ENCODE results near the gene PDIA6.
"Not testable (repeated sequence)": the region's sequence is repeated elsewhere in the genome, so short reads cannot be mapped to it uniquely, and the experiment has no call there.

Gene PDIA6

DNA sequence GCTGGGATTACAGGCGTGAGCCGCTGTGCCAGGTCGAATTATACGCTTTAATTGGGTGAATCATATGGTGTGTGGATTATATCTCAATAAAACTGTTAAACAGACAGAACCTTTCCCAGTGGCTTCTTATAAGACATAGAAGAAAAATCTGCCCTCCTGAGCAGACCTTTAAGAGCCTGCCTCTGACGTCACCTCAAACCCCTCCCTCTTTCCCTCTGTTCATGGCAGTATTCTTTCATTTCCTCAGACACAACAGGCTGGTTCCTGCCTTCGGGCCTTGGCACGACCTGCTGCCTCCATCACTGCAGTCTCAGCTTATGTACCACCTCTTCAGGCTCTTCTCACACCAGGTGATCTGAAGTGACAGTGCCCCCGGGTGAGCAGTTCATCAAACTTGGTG lies 14.0 kb upstream of the PDIA6 start:
- Mint-ChIP-seq H3K27ac (peak overlapping the region; percentile 30), H3K36me3 (ENCODE audit: low read depth) (no peaks in the 10 kb centered on the region), H3K9me3 (no peaks in the 10 kb centered on the region), H3K4me3 (no peak overlapping the region), H3K4me1 (ENCODE audit: low read depth) (peaks cover 22% of the 10 kb centered on the region), H3K27me3 (peaks cover 64% of the 10 kb centered on the region)
- intact Hi-C loops (cut with micrococcal nuclease), result no loop called here

DNA sequence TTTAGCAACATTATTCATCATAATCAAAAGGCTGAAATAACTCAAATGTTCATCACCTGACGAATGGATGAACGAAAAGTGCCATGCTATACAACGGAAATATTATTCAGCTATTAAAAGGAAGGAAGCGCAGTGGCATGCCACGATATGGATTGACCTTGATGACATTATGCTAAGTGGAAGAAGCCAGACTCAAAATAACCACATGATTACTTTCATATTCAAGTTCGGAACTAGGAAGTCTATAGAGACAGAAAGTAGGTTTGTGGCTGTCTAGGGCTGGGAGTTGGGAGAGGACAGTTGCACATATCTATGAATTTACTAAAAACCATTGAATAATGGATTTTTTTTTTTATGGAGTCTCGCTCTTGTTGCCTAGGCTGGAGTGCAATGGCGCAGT lies 13.4 kb upstream of the PDIA6 start:
- Mint-ChIP-seq H3K4me3 (no peak overlapping the region), H3K9me3 (no peaks in the 10 kb centered on the region), H3K4me1 (ENCODE audit: low read depth) (peaks cover 28% of the 10 kb centered on the region), H3K27ac (peak overlapping the region; percentile 30), H3K27me3 (peaks cover 58% of the 10 kb centered on the region), H3K36me3 (ENCODE audit: low read depth) (no peaks in the 10 kb centered on the region)
- intact Hi-C loops (cut with micrococcal nuclease), result no loop called here

DNA sequence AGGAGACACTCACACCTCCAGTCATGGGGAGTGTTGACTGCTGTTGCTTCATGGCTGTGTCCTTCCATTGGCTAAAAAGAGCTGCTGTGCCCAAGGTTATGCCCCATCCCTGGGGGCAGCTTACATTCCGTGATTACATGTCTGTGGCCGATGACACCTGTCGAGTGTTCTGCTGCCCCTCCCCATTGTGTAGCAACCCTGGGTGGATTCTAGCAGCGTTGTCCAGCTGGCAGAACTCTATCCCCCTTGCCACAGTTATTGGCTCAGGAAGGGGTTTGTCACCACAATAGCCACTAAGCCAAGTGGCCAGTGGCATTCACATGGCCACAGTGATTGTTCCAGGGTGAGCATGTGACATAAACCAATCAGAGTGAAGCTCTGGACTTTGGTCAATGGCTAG lies 11.6 kb upstream of the PDIA6 start:
- H3K9me3 Mint-ChIP-seq, result peaks cover 7% of the 10 kb centered on the region
- H3K27me3 Mint-ChIP-seq, result peaks cover 49% of the 10 kb centered on the region
- H3K27ac Mint-ChIP-seq, result peak overlapping the region; percentile 56
- intact Hi-C loops (cut with micrococcal nuclease), result no loop called here
- H3K36me3 Mint-ChIP-seq (ENCODE audit: low read depth), result peaks cover 11% of the 10 kb centered on the region
- H3K4me1 Mint-ChIP-seq (ENCODE audit: low read depth), result peaks cover 47% of the 10 kb centered on the region
- no peak overlapping the region for H3K4me3 Mint-ChIP-seq

DNA sequence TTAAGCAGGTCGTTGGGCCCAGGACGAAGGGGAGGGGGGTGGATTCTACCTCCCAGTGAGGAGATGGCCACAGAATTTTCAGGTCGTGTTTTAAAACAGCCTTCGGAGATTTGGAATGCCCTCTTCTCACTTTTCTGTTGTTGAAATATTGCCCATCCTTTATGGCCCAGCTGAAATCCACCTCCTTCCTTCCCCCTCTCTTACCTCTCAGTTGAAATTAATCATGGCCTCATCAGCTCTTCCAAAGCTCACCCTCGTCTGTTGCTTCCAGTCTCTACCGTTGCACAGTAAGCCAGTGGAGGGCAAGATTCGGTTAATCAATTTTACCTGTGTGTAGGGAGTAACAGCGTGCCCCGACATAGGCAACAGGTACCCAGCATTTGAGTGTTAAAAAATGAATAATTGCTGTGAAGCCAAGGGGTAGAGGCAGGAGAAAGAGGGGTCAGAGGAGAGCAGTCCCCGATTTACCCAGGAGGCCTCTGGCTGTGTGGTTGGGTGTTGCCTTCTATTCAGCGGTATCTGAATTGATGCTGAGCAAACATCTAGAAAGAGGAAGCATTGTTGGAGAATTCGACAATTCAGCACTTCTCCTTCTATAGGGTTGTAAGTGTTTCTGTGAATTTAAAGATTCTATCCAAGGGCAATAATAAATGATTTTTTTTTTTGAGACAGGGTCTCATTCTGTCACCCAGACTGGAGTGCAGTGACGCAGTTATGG lies 8.6 kb upstream of the PDIA6 start:
- peak overlapping the region; percentile 90 for H3K27ac Mint-ChIP-seq
- H3K4me3 Mint-ChIP-seq, result peak overlapping the region; percentile 46
- intact Hi-C loops (cut with micrococcal nuclease), result no loop called here
- H3K4me1 Mint-ChIP-seq (ENCODE audit: low read depth), result peaks cover 48% of the 10 kb centered on the region
- peaks cover 7% of the 10 kb centered on the region for H3K9me3 Mint-ChIP-seq
- peaks cover 17% of the 10 kb centered on the region for H3K36me3 Mint-ChIP-seq (ENCODE audit: low read depth)
- peaks cover 48% of the 10 kb centered on the region for H3K27me3 Mint-ChIP-seq

DNA sequence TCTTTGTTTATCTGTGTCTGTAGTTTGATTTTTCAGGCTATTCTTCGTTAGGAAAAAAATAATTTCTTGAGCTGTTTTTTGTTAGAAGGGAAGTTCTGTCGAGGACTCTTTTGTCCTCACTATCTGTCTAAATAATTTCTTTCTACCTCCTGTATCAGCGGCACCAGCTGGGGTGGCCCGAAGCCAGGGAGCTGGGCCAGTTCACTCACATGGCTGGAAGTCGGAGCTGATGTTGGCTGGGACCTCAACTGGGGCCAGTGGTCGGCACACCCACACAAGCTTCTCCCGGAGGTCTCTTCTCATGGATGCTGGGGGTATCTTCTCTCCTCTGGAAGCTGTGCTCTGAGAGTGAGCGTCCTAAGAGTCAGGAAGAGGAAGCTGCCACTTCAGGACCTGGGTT lies 8.0 kb upstream of the PDIA6 start:
- intact Hi-C loops (cut with micrococcal nuclease), result no loop called here
- Mint-ChIP-seq H3K27me3 (peaks cover 43% of the 10 kb centered on the region), H3K9me3 (peaks cover 7% of the 10 kb centered on the region), H3K4me3 (peak overlapping the region; percentile 46), H3K27ac (peak overlapping the region; percentile 90), H3K4me1 (ENCODE audit: low read depth) (peaks cover 43% of the 10 kb centered on the region), H3K36me3 (ENCODE audit: low read depth) (peaks cover 17% of the 10 kb centered on the region)

DNA sequence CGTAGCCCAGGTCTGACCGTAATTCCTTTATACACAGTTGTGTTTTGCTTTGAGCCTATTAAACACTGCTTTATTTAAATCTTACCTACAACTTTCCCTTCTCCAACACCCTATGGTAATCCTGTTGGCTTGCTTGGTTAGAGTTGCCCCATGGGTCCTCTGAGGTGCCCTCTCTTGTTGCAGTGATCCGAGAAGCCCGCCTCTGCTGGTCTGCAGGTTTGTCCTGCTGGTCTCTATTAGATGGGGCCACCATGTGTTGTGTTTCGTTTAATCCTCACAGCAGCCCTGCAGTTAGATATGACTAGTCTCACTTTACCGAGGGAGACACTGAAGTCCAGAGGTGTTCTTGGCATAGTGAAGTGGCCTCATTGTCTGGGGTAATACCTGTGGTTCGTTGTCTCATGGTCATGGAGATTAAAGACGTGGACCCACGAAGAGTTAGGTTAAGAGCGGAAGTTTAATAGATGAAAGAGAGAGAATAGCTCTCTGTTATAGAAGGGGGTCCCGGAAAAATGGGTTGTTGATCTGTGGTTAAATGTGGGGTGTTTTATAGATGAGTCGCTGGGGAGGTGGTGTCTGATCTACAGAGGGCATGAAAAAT lies 7.2 kb upstream of the PDIA6 start:
- intact Hi-C loops (cut with micrococcal nuclease), result loop anchor here (10.0 kb wide), 3 partner anchors 75 to 695 kb away; partner anchors contain the start of genes ROCK2 and RRM2
- Mint-ChIP-seq H3K4me3 (peak overlapping the region; percentile 11), H3K9me3 (peaks cover 7% of the 10 kb centered on the region), H3K27me3 (peaks cover 36% of the 10 kb centered on the region), H3K36me3 (ENCODE audit: low read depth) (peaks cover 17% of the 10 kb centered on the region), H3K27ac (peak overlapping the region; percentile 90), H3K4me1 (ENCODE audit: low read depth) (peaks cover 44% of the 10 kb centered on the region)

DNA sequence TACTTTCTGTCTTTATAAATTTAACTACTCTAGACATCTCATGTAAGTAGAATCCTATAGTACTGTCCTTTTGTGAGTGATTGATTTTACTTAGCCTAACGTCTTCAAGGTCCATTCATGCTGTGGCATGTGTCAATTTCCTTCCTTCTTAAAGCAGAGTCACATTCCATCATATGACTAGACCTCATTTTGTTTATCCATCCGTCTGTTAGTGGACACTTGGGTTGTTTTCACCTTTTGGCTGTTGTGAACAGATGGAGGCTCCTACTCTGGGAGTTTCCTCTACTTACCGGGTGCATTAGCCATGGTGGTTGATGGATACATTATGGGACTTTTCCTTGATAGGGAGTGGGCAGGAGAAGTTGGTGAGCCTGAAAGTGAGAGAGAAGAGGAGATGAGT lies 6.4 kb upstream of the PDIA6 start:
- peaks cover 17% of the 10 kb centered on the region for H3K36me3 Mint-ChIP-seq (ENCODE audit: low read depth)
- peak overlapping the region; percentile 90 for H3K27ac Mint-ChIP-seq
- H3K9me3 Mint-ChIP-seq, result peaks cover 7% of the 10 kb centered on the region
- no peak overlapping the region for H3K4me3 Mint-ChIP-seq
- peaks cover 31% of the 10 kb centered on the region for H3K27me3 Mint-ChIP-seq
- intact Hi-C loops (cut with micrococcal nuclease), result loop anchor here (10.0 kb wide), 3 partner anchors 74 to 694 kb away; partner anchors contain the start of genes ROCK2 and RRM2
- peaks cover 52% of the 10 kb centered on the region for H3K4me1 Mint-ChIP-seq (ENCODE audit: low read depth)

DNA sequence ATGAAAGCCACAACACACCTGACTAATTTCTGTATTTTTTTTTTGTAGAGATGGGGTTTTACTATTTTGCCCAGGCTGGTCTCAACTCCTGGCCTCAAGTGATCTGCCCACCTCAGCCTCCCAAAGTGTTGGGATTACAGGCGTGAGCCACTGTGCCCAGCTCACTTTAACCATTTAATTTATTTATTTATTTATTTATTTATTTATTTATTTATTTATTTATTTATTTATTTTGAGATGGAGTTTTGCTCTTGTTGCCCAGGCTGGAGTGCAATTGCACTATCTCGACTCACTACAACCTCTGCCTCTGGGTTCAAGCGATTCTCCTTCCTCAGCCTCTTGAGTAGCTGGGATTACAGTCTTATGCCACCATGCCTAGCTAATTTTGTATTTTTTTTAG lies 5.7 kb upstream of the PDIA6 start:
- Mint-ChIP-seq H3K36me3 (ENCODE audit: low read depth) (peaks cover 17% of the 10 kb centered on the region), H3K27me3 (peaks cover 25% of the 10 kb centered on the region), H3K27ac (peak overlapping the region; percentile 90), H3K4me1 (ENCODE audit: low read depth) (peaks cover 54% of the 10 kb centered on the region)
- not testable (repeated sequence) for H3K9me3 Mint-ChIP-seq, H3K4me3 Mint-ChIP-seq
- intact Hi-C loops (cut with micrococcal nuclease), result loop anchor here (10.0 kb wide), 3 partner anchors 74 to 694 kb away; partner anchors contain the start of genes ROCK2 and RRM2

DNA sequence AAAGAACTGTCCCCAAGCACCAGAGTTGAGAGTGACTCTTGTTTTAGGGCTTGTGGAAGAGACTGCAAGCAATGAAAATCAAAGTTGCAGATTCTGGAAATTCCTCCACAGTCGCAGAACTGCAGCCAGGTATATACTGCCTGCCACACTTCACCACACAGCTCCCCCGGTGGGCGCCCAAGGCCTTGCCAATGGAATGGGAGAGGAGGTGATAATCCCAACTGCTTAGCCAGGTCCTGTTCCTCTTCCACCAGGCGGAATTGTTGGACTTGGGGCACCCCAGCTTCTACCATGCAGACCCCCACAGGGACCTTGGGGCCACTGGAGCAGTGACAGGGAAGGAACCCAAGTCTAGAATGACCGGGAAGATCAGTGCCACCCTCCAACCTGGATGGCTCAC lies 4.8 kb upstream of the PDIA6 start:
- Mint-ChIP-seq H3K27ac (peak overlapping the region; percentile 10), H3K4me3 (no peak overlapping the region), H3K36me3 (ENCODE audit: low read depth) (peaks cover 17% of the 10 kb centered on the region), H3K27me3 (peaks cover 23% of the 10 kb centered on the region), H3K9me3 (peaks cover 7% of the 10 kb centered on the region), H3K4me1 (ENCODE audit: low read depth) (peaks cover 58% of the 10 kb centered on the region)
- intact Hi-C loops (cut with micrococcal nuclease), result loop anchor here (10.0 kb wide), 3 partner anchors 73 to 693 kb away; partner anchors contain the start of genes ROCK2 and RRM2

DNA sequence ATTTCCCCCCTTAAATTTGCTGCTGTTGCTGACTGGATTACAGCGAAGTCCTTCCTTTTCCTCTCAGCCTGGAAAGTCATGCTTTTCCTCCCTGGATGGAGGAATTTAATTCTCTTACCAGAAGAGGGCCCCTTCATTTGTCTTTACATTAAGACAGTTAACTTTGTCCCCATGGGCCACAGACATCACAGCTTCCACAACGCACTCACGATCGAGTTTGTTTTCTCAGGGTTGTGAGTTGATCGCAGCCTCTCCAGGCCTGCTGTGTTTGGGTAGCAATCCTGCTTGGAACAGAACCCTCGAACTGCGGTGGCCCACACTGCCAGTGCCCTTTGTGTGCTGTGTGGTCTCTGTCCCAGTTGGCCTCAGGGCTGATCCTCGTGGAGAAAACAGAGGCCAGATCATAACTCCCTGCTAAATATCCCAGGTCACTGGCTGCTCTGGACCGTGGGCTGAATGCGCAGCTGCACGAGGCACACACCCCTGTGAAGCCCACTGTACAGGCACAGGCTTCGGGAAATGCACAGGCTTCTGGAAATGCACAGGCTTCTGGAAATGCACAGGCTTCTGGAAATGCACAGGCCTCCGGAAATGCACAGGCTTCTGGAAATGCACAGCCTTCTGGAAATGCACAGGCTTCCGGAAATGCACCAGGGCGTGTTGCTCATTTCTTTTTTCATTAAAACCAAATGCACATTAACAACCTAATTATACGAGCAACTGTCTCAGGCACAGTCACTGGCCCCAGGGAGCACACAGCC lies 2.2 kb upstream of the PDIA6 start:
- Mint-ChIP-seq H3K9me3 (peaks cover 1% of the 10 kb centered on the region), H3K27me3 (peaks cover 16% of the 10 kb centered on the region), H3K36me3 (ENCODE audit: low read depth) (peaks cover 25% of the 10 kb centered on the region), H3K27ac (peak overlapping the region; percentile 52), H3K4me1 (ENCODE audit: low read depth) (peaks cover 56% of the 10 kb centered on the region), H3K4me3 (no peak overlapping the region)
- intact Hi-C loops (cut with micrococcal nuclease), result loop anchor here (10.0 kb wide), 3 partner anchors 70 to 690 kb away; partner anchors contain the start of genes ROCK2 and RRM2

DNA sequence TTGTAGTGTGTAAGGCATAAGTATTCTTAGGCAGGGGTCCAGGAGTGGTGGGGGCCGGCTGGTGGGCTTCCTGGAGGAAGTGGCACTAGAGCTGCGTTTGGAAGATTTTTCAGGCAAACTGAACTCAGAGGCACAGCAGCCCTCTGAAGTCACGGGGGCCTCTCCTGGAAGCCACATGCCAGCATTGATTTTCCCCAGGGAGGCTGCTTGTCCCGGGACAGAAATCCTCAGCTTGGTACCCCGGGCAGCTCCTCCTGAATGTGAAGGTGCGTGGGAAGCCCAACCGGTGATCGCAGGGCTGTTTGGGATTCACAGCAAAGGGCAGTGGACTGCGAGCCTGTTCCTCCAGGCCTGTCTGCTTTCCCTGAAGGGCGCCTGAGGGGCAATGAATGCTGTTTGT lies 1.6 kb upstream of the PDIA6 start:
- Mint-ChIP-seq H3K4me1 (ENCODE audit: low read depth) (peaks cover 50% of the 10 kb centered on the region), H3K9me3 (no peaks in the 10 kb centered on the region), H3K36me3 (ENCODE audit: low read depth) (peaks cover 23% of the 10 kb centered on the region), H3K4me3 (no peak overlapping the region), H3K27me3 (peaks cover 16% of the 10 kb centered on the region), H3K27ac (peak overlapping the region; percentile 52)
- intact Hi-C loops (cut with micrococcal nuclease), result loop anchor here (10.0 kb wide), 3 partner anchors 69 to 689 kb away; partner anchors contain the start of genes ROCK2 and RRM2

DNA sequence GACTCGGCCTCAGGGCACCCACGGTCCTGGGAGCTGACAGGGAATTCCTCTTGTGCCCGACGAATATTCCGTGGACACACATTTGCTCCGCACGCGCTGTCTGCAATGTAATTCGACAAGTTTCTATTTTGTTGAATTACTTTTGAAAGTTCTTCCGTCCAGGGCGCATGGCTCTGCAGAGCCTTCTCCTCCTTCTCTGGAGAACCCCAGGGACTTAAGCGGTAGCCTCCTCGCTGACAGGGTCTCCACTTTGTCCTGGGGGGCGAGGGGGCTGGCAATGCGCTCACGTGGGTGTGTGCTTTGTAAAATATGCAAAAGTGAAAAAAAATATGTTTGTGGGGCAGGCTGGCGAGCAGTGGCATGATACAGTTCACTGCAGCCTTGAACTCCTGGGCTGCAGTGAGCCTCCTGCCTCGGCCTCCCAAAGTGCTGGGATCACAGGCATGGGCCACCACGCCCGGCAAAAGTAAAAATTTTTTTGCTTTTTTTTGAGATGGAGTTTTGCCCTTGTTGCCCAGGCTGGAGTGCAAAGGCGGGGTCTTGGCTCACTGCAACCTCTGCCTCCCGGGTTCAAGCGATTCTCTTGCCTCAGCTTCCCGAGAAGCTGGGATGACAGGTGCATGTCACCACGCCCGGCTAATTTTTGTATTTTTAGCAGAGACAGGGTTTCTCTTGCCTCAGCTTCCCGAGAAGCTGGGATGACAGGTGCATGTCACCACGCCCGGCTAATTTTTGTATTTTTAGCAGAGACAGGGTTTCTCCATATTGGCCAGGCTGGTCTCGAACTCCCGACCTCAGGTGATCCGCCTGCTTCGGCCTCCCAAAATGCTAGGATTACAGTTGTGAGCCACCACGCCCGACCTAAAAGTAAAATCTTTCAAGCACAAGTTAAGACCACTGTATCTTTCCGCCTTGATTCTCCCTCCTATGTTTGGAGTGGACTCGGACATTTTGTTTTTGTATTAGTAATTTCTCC lies 866 bp upstream of the PDIA6 start:
- H3K27ac Mint-ChIP-seq, result peak overlapping the region; percentile 91
- peaks cover 14% of the 10 kb centered on the region for H3K27me3 Mint-ChIP-seq
- H3K4me1 Mint-ChIP-seq (ENCODE audit: low read depth), result peaks cover 46% of the 10 kb centered on the region
- intact Hi-C loops (cut with micrococcal nuclease), result loop anchor here (10.0 kb wide), 3 partner anchors 69 to 689 kb away; partner anchors contain the start of genes ROCK2 and RRM2
- peak overlapping the region; percentile 61 for H3K4me3 Mint-ChIP-seq
- H3K36me3 Mint-ChIP-seq (ENCODE audit: low read depth), result peaks cover 21% of the 10 kb centered on the region
- H3K9me3 Mint-ChIP-seq, result not testable (repeated sequence)

DNA sequence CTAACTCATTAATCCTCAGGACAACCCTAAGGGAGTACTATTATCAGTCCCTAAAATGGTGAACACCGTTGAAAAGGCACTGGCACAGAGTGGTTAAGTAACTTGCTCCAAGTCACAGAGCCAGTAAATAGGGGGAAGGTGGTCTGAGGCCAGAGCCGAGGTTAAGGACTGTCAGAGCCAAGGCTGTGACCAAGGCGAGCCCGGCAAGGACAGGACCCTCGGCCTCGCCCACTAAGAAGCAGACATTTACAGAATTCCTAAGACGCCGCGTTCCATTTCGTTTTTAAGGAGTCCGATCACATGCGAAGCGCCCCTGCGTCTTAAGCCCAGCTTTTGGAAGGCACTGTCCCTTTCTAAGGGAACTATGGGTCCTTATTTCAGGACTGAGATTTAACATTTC lies 1.1 kb downstream of the PDIA6 start:
- Mint-ChIP-seq H3K36me3 (ENCODE audit: low read depth) (peaks cover 28% of the 10 kb centered on the region), H3K27ac (peak overlapping the region; percentile 91), H3K4me3 (peak overlapping the region; percentile 89), H3K27me3 (peaks cover 6% of the 10 kb centered on the region), H3K9me3 (no peaks in the 10 kb centered on the region), H3K4me1 (ENCODE audit: low read depth) (peaks cover 52% of the 10 kb centered on the region)
- intact Hi-C loops (cut with micrococcal nuclease), result loop anchor here (10.0 kb wide), 3 partner anchors 67 to 687 kb away; partner anchors contain the start of genes ROCK2 and RRM2
